ENCODE results near the gene TMA7B.

Gene TMA7B

DNA sequence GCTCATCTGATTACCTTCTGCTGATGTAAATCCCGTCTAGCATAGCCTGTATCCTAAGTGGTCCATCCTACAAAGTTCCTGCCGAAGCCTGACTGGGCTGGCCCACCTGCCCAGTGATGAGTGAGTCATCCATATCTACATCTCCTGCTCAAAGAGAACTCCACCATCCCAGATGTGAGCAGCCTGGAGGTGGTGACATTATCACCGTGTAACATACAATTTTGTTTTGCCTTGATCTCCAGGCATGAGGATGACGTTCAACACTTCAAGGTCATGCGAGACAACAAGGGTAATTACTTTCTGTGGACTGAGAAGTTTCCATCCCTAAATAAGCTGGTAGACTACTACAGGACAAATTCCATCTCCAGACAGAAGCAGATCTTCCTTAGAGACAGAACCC lies 5.6 kb downstream of the TMA7B start:
- H3K9me3 Mint-ChIP-seq: no peaks in the 10 kb centered on the region
- peaks cover 82% of the 10 kb centered on the region for H3K36me3 Mint-ChIP-seq (ENCODE audit: insufficient read depth)
- DNase-seq (ENCODE audit: low spot score in 2 of 2): no peak
- no peak overlapping the region for H3K4me3 Mint-ChIP-seq
- H3K27ac Mint-ChIP-seq (ENCODE audit: low read depth): no peak overlapping the region
- H3K27me3 Mint-ChIP-seq: no peaks in the 10 kb centered on the region
- no peak for ATAC-seq (replicated peaks; ENCODE audit: extremely low read depth, poor library complexity, severe bottlenecking)
- peaks cover 22% of the 10 kb centered on the region for H3K4me1 Mint-ChIP-seq

DNA sequence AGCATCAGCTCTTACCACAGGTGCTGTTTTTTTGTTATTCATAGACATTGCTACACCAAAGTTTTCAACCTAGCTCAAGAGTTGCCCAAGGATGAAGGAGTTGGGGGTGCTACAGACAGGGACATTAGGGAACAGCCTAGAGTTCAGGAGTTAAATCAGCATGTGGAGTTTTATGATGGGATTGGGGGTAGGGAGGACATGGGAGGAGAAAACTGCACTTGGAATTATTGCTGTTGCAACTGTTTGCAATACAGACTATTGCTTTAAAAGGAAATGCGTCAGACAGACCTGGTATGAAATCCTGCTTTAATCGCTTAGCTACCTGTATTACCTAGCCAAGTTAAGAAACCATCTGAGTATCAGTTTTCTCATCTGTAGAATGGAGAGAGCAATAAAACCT lies 6.3 kb downstream of the TMA7B start:
- Mint-ChIP-seq H3K36me3 (ENCODE audit: insufficient read depth) (peaks cover 83% of the 10 kb centered on the region), H3K4me1 (peaks cover 15% of the 10 kb centered on the region), H3K9me3 (no peaks in the 10 kb centered on the region), H3K27me3 (no peaks in the 10 kb centered on the region), H3K4me3 (no peak overlapping the region), H3K27ac (ENCODE audit: low read depth) (no peak overlapping the region)
- ATAC-seq (replicated peaks; ENCODE audit: extremely low read depth, poor library complexity, severe bottlenecking): no peak
- no peak for DNase-seq (ENCODE audit: low spot score in 2 of 2)

- no peak overlapping the region for H3K27ac Mint-ChIP-seq (ENCODE audit: low read depth)
- H3K9me3 Mint-ChIP-seq: no peaks in the 10 kb centered on the region
- H3K4me3 Mint-ChIP-seq: no peak overlapping the region
- peaks cover 84% of the 10 kb centered on the region for H3K36me3 Mint-ChIP-seq (ENCODE audit: insufficient read depth)
- no peaks in the 10 kb centered on the region for H3K27me3 Mint-ChIP-seq
- DNase-seq (ENCODE audit: low spot score in 2 of 2) (no peak), ATAC-seq (replicated peaks; ENCODE audit: extremely low read depth, poor library complexity, severe bottlenecking) (no peak)
- H3K4me1 Mint-ChIP-seq: peaks cover 14% of the 10 kb centered on the region
Observed at GRCh38 chr22:39967103-39967829, 7.1 kb downstream of the TMA7B start.

DNA sequence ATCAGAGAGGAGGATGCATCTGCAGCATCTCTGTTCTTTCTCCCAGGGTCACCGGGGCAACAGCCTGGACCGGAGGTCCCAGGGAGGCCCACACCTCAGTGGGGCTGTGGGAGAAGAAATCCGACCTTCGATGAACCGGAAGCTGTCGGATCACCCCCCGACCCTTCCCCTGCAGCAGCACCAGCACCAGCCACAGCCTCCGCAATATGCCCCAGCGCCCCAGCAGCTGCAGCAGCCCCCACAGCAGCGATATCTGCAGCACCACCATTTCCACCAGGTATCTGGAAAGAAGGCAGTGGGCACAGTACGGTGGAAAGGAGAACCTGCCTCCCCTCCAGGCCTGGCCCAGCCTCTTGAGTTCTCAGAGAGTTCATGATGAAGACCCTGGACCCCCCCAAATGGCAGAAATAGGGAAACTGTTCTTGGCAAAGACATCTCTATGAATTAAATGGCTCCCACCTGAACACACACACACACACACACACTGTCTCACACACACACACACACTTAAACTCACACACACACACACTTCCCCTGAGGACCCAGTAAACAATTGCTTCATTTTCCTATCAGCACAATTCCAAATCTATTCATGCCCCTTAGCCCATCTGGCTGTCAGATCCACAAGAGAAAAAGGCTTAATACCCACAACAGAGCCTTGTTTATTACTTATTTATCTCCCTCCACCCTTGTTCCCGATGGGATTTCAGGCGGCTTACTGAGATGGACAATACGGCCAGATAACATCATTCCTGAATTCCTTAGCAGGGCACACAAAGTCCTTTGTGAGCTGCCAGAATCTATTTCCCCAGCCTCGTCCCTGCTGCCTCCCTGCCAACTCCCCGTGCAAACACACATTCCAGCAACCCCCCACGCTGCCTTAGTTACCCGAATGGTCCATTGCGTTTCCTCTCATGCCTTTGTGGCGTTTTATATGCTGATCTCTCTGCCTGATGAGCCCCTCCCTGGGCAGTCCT lies 8.1 kb downstream of the TMA7B start:
- H3K36me3 Mint-ChIP-seq (ENCODE audit: insufficient read depth): peaks cover 83% of the 10 kb centered on the region
- peaks cover 22% of the 10 kb centered on the region for H3K4me1 Mint-ChIP-seq
- ATAC-seq (replicated peaks; ENCODE audit: extremely low read depth, poor library complexity, severe bottlenecking): no peak
- no peak overlapping the region for H3K4me3 Mint-ChIP-seq
- DNase-seq (ENCODE audit: low spot score in 2 of 2): no peak
- peak overlapping the region; percentile 4 for H3K27ac Mint-ChIP-seq (ENCODE audit: low read depth)
- H3K27me3 Mint-ChIP-seq: no peaks in the 10 kb centered on the region
- no peaks in the 10 kb centered on the region for H3K9me3 Mint-ChIP-seq

DNA sequence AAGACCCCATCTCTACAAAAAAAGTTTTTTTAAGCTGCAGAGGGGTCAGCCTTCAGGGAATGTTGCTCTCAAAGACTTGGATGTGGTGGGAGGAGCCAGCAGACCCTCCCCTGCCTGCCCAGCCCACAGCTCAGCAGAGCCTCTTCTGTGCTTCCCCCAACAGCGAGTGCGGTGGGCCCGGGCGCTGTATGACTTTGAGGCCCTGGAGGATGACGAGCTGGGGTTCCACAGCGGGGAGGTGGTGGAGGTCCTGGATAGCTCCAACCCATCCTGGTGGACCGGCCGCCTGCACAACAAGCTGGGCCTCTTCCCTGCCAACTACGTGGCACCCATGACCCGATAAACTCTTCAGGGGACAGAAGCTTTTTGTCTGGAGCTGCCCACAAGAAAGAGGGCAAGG lies 10.5 kb downstream of the TMA7B start:
- Mint-ChIP-seq H3K4me1 (peaks cover 22% of the 10 kb centered on the region), H3K27me3 (no peaks in the 10 kb centered on the region), H3K36me3 (ENCODE audit: insufficient read depth) (peaks cover 75% of the 10 kb centered on the region), H3K27ac (ENCODE audit: low read depth) (no peak overlapping the region), H3K9me3 (no peaks in the 10 kb centered on the region), H3K4me3 (no peak overlapping the region)
- no peak for ATAC-seq (replicated peaks; ENCODE audit: extremely low read depth, poor library complexity, severe bottlenecking)
- DNase-seq (ENCODE audit: low spot score in 2 of 2): no peak

DNA sequence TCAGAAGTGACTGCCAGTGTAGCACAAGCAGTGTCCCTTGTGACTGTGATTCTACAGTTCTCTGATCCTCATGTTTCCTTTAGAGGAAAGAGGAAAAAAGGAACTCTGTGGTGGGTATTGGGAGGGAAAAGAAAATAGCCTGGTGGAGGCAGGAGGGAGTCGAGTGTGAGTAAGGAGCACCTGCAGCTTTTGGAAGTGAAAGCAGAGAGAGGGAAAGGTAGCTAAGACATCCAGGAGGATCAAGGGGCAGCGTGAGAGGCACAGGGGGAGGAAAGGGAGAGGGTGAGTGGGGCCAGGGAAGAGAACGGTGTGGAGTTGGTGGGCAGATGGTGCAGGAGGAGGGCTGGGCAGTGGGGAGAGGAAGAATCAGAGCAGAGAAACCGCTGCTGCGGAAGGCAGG lies 12.4 kb downstream of the TMA7B start:
- Mint-ChIP-seq H3K27ac (ENCODE audit: low read depth) (peak overlapping the region; percentile 79), H3K4me1 (peaks cover 22% of the 10 kb centered on the region), H3K9me3 (no peaks in the 10 kb centered on the region), H3K36me3 (ENCODE audit: insufficient read depth) (peaks cover 66% of the 10 kb centered on the region), H3K27me3 (no peaks in the 10 kb centered on the region), H3K4me3 (no peak overlapping the region)
- ATAC-seq (replicated peaks; ENCODE audit: extremely low read depth, poor library complexity, severe bottlenecking): no peak
- DNase-seq (ENCODE audit: low spot score in 2 of 2): no peak

DNA sequence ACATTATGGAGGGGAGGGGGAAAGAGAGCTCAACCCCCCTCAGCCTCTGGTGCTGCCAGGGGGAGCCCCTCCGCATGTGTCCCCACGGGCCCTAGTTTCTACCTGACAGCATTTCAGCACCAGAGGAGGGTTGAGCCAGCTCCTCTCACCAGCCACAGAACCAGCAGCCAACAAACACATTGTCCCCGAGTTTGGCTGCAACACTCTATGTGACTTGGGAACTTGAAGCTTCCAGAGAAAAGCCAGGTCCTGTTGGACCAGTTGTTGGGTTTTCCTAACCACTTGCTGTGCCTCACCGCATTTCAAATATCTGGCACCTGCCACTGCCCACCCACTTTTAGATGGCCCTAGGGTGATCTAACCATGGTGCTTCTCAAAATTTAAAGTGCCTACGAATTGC lies 13.5 kb downstream of the TMA7B start:
- no peak overlapping the region for H3K4me3 Mint-ChIP-seq
- H3K9me3 Mint-ChIP-seq: no peaks in the 10 kb centered on the region
- no peak overlapping the region for H3K27ac Mint-ChIP-seq (ENCODE audit: low read depth)
- ATAC-seq (replicated peaks; ENCODE audit: extremely low read depth, poor library complexity, severe bottlenecking): no peak
- no peak for DNase-seq (ENCODE audit: low spot score in 2 of 2)
- peaks cover 61% of the 10 kb centered on the region for H3K36me3 Mint-ChIP-seq (ENCODE audit: insufficient read depth)
- H3K4me1 Mint-ChIP-seq: peaks cover 21% of the 10 kb centered on the region
- H3K27me3 Mint-ChIP-seq: no peaks in the 10 kb centered on the region

DNA sequence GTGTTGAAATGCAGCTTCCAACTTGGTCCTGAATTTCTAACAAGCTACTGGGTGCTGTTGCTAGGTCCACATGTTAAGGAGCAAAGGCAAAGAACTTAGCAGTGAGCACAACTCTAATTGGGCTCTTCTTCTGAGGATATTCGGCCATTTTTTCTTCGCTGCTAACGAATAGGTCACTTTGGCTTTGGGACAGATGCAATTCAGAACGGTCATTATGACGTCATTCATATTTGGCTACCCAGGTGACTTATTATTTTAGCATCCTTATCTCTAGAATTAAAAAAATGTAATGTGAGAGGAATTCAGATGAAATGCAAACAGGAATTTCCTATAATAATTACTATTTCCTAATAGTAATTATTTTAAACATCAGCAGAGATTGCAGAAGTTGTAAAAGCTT lies 13.9 kb downstream of the TMA7B start:
- DNase-seq (ENCODE audit: low spot score in 2 of 2) (no peak), ATAC-seq (replicated peaks; ENCODE audit: extremely low read depth, poor library complexity, severe bottlenecking) (no peak)
- Mint-ChIP-seq H3K27ac (ENCODE audit: low read depth) (no peak overlapping the region), H3K4me3 (no peak overlapping the region), H3K4me1 (peaks cover 17% of the 10 kb centered on the region), H3K9me3 (no peaks in the 10 kb centered on the region), H3K36me3 (ENCODE audit: insufficient read depth) (peaks cover 57% of the 10 kb centered on the region), H3K27me3 (no peaks in the 10 kb centered on the region)

DNA sequence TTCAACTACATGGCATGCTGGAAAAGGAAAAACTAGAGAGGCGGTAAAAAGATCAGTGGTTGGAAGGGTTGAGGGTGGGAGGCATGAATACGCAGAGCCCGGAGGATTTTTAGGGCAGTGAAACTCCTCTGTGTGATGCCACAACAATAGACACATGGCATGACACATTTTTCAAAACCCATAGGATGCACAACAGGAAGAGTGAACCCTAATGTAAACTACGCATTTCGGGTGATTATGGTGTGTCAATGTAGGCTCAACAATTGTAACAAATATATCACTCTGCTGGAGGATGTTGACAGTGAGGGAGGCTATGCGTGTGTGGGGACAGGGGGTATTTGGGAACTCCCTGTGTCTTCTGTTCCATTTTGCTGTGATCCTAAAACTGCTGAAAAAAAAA lies 18.9 kb downstream of the TMA7B start:
- no peak overlapping the region for H3K4me3 Mint-ChIP-seq
- H3K36me3 Mint-ChIP-seq (ENCODE audit: insufficient read depth): peaks cover 25% of the 10 kb centered on the region
- no peak for DNase-seq (ENCODE audit: low spot score in 2 of 2)
- H3K27me3 Mint-ChIP-seq: no peaks in the 10 kb centered on the region
- no peak for ATAC-seq (replicated peaks; ENCODE audit: extremely low read depth, poor library complexity, severe bottlenecking)
- H3K27ac Mint-ChIP-seq (ENCODE audit: low read depth): no peak overlapping the region
- no peaks in the 10 kb centered on the region for H3K9me3 Mint-ChIP-seq
- peaks cover 19% of the 10 kb centered on the region for H3K4me1 Mint-ChIP-seq

GRCh38 chr22:39979458-39979857 lies 19.3 kb downstream of the TMA7B start:
- no peak for ATAC-seq (replicated peaks; ENCODE audit: extremely low read depth, poor library complexity, severe bottlenecking)
- DNase-seq (ENCODE audit: low spot score in 2 of 2): no peak
- H3K9me3 Mint-ChIP-seq: no peaks in the 10 kb centered on the region
- peaks cover 21% of the 10 kb centered on the region for H3K4me1 Mint-ChIP-seq
- no peak overlapping the region for H3K27ac Mint-ChIP-seq (ENCODE audit: low read depth)
- H3K27me3 Mint-ChIP-seq: no peaks in the 10 kb centered on the region
- H3K4me3 Mint-ChIP-seq: no peak overlapping the region
- H3K36me3 Mint-ChIP-seq (ENCODE audit: insufficient read depth): peaks cover 25% of the 10 kb centered on the region

DNA sequence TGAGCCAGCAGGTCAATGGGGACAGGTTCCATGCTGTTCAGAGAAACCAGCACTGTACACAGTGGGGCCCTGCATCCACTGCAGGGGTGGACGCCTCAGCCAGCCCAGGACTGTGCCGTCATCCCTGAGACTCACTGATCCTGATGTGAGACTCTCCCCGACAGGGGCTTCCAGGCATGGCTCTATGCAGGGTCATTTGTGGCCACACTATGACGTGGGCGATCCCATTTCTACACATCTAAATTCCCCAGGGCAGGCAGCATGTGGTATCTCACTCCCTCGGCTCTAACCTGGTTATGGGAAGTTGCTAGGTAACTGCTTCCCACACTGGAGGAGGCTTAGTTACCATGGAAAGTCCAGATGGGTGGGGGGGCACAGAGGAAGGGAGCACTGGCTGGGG lies 20.4 kb downstream of the TMA7B start:
- Mint-ChIP-seq H3K4me1 (peaks cover 21% of the 10 kb centered on the region), H3K27me3 (no peaks in the 10 kb centered on the region), H3K4me3 (no peak overlapping the region), H3K9me3 (no peaks in the 10 kb centered on the region), H3K27ac (ENCODE audit: low read depth) (peak overlapping the region; percentile 69), H3K36me3 (ENCODE audit: insufficient read depth) (peaks cover 18% of the 10 kb centered on the region)
- ATAC-seq (replicated peaks; ENCODE audit: extremely low read depth, poor library complexity, severe bottlenecking) (no peak), DNase-seq (ENCODE audit: low spot score in 2 of 2) (no peak)

DNA sequence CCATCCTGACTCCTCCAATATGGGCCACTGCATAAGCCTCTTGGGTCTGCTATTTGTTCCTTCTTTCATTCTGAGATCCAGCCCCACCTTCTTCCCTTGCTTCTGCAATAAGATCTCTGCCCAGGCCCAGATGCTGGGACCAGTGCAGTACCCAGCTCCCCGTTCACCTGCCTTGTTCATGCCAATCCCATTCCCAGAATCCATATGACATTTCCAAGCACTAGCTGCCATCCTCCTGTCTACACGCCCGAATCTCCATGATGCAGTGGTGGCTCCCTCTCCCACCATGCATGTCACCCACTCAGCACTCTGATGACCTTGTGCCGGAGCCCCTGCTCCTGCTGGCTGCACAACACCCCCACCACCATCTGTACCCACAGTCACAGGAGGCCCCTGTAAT lies 23.1 kb downstream of the TMA7B start:
- Mint-ChIP-seq H3K27me3 (peaks cover 4% of the 10 kb centered on the region), H3K4me1 (peaks cover 23% of the 10 kb centered on the region), H3K36me3 (ENCODE audit: insufficient read depth) (peaks cover 18% of the 10 kb centered on the region), H3K27ac (ENCODE audit: low read depth) (peak overlapping the region; percentile 1), H3K4me3 (no peak overlapping the region), H3K9me3 (no peaks in the 10 kb centered on the region)
- ATAC-seq (replicated peaks; ENCODE audit: extremely low read depth, poor library complexity, severe bottlenecking) (no peak), DNase-seq (ENCODE audit: low spot score in 2 of 2) (no peak)

DNA sequence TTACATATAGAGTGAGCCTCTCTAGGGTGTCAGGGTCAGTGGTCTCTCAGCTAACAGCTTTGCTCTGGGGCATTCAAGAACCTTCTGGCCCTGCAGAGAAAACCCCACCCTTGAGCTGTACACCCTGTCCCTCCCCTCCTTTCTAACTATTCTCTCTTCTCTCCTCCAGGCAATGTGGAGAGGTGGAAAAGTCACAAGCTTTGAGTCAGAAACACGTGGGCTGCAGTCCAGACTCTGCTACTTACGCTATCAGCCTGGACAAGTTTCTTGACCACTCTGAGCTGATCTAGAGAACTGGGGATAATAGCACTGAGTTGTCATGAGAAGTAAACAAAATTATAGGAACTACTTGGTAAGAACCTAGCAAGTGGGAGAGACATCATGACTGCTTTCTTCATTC lies 23.8 kb downstream of the TMA7B start:
- peak overlapping the region; percentile 1 for H3K27ac Mint-ChIP-seq (ENCODE audit: low read depth)
- DNase-seq (ENCODE audit: low spot score in 2 of 2): no peak
- H3K9me3 Mint-ChIP-seq: no peaks in the 10 kb centered on the region
- peaks cover 29% of the 10 kb centered on the region for H3K4me1 Mint-ChIP-seq
- H3K27me3 Mint-ChIP-seq: peaks cover 10% of the 10 kb centered on the region
- ATAC-seq (replicated peaks; ENCODE audit: extremely low read depth, poor library complexity, severe bottlenecking): no peak
- no peak overlapping the region for H3K4me3 Mint-ChIP-seq
- peaks cover 24% of the 10 kb centered on the region for H3K36me3 Mint-ChIP-seq (ENCODE audit: insufficient read depth)

All from central memory CD8-positive, alpha-beta T cell (primary cell).